NT2/D1 (cell line): ENCODE data around the gene RPL27A.

ENCODE experiments used
- SUZ12 ChIP-seq: IDR thresholded peaks from 2 replicates; pipeline ENCODE4 v1.6.1; 2011; ENCODE audit not compliant: insufficient read length, insufficient read depth; ENCODE audit errors: extremely low read depth
- YY1 ChIP-seq: IDR thresholded peaks from 2 replicates; pipeline ENCODE4 v1.6.1; 2011; ENCODE audit not compliant: insufficient read length, insufficient read depth
- ZNF274 ChIP-seq: IDR thresholded peaks from 2 replicates; pipeline ENCODE4 v1.6.1; 2011; ENCODE audit warnings: mild to moderate bottlenecking, low read depth, low read length

- TF ChIP-seq ZNF274 = no peak
- TF ChIP-seq YY1 = no peak
- no peak for TF ChIP-seq SUZ12
Observed at GRCh38 chr11:8720868-8721608, 38.4 kb downstream of the RPL27A start.
